BE2C (cell line): ENCODE data around the gene SPATA9.

Source experiments
- DNase-seq: peaks from one replicate; pipeline ENCODE4 v3.0.0-alpha.2; 2020
- H3K27me3 ChIP-seq: fragments of 250-450 bp; sonication (Bioruptor Pico); 2 replicates; pipeline ENCODE4 v1.5.1; 2020; ENCODE audit warnings: mild to moderate bottlenecking
- H3K36me3 ChIP-seq: fragments of 250-450 bp; sonication (Bioruptor Pico); 2 replicates; pipeline ENCODE4 v1.5.1; 2020; ENCODE audit warnings: mild to moderate bottlenecking
- H3K4me1 ChIP-seq: fragments of 250-450 bp; sonication (Bioruptor Pico); 2 replicates; pipeline ENCODE4 v1.5.1; 2020
- H3K4me3 ChIP-seq: 2 replicates; pipeline ENCODE4 v1.5.1; 2011; ENCODE audit warnings: low read depth, low read length
- H3K9me3 ChIP-seq: fragments of 250-450 bp; sonication (Bioruptor Pico); 2 replicates; pipeline ENCODE4 v1.5.1; 2020
- CTCF ChIP-seq: IDR thresholded peaks from 2 replicates; pipeline ENCODE4 v1.5.1; 2012; ENCODE audit warnings: mild to moderate bottlenecking, low read depth, low read length

The SPATA9 gene

GRCh38 chr5:95628933-95629332 lies 53.9 kb downstream of the SPATA9 start:
- no peak for DNase-seq

GRCh38 chr5:95627971-95628810 lies 54.6 kb downstream of the SPATA9 start:
- Histone ChIP-seq H3K4me3 (no peak overlapping the region), H3K27me3 (no peaks in the 10 kb centered on the region), H3K9me3 (no peaks in the 10 kb centered on the region), H3K4me1 (no peaks in the 10 kb centered on the region), H3K36me3 (no peaks in the 10 kb centered on the region)
- TF ChIP-seq CTCF = no peak
- no peak for DNase-seq

More at GRCh38 chr5:95628933-95629332, 53.9 kb downstream of the SPATA9 start:
- no peaks in the 10 kb centered on the region for H3K9me3 ChIP-seq
- no peak for TF ChIP-seq CTCF
- H3K27me3 ChIP-seq = no peaks in the 10 kb centered on the region
- no peak overlapping the region for H3K4me3 ChIP-seq
- H3K36me3 ChIP-seq = no peaks in the 10 kb centered on the region
- no peaks in the 10 kb centered on the region for H3K4me1 ChIP-seq

- Histone ChIP-seq H3K4me3 (no peak overlapping the region), H3K27me3 (no peaks in the 10 kb centered on the region), H3K36me3 (no peaks in the 10 kb centered on the region), H3K9me3 (no peaks in the 10 kb centered on the region), H3K4me1 (no peaks in the 10 kb centered on the region; the same call in 1 of the 2 replicates)
- DNase-seq = no peak
- TF ChIP-seq CTCF = no peak
Measured at GRCh38 chr5:95626701-95627100, 56.1 kb downstream of the SPATA9 start.

- no peaks in the 10 kb centered on the region for H3K27me3 ChIP-seq
- DNase-seq = no peak
- no peaks in the 10 kb centered on the region for H3K36me3 ChIP-seq
- H3K9me3 ChIP-seq = no peaks in the 10 kb centered on the region
- no peak overlapping the region for H3K4me3 ChIP-seq
- no peak for TF ChIP-seq CTCF
- H3K4me1 ChIP-seq = no peaks in the 10 kb centered on the region; the same call in 1 of the 2 replicates
Measured at GRCh38 chr5:95624368-95624767, 58.4 kb downstream of the SPATA9 start.

GRCh38 chr5:95623706-95624105 lies 59.1 kb downstream of the SPATA9 start:
- no peak for TF ChIP-seq CTCF
- no peak for DNase-seq
- no peaks in the 10 kb centered on the region for H3K36me3 ChIP-seq
- H3K4me1 ChIP-seq = no peaks in the 10 kb centered on the region; the same call in 1 of the 2 replicates
- no peaks in the 10 kb centered on the region for H3K27me3 ChIP-seq
- no peak overlapping the region for H3K4me3 ChIP-seq
- H3K9me3 ChIP-seq = no peaks in the 10 kb centered on the region
